Right kidney (tissue), 1 donor: ENCODE measurements around the gene CKB.

Source experiments
- DNase-seq: peaks from one replicate; pipeline ENCODE4 v3.0.0-alpha.2; 2016

CKB gene

GRCh38 chr14:103489621-103490020 lies 33.0 kb downstream of the CKB start:
- DNase-seq, result no peak

DNA sequence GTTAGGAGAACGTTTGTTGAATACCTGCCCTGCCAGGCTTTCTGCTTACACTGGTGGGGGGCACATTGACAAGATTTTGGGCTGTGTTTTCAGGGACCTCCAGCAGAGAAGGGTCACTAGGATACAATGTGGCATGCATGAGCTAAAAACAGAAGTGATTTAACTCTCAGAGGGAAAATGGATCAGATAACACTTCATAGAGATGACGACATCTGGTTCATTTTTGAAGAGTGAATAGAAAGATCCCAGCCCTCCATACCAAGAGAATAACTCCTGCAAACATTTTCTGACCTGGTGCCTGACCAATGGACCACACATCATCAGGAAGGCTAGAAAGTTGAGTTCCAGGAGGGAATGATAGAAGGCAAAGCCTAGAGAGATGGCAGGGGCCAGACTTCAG lies 33.7 kb downstream of the CKB start:
- DNase-seq, result no peak

GRCh38 chr14:103488071-103488470 lies 34.6 kb downstream of the CKB start:
- no peak for DNase-seq

DNA sequence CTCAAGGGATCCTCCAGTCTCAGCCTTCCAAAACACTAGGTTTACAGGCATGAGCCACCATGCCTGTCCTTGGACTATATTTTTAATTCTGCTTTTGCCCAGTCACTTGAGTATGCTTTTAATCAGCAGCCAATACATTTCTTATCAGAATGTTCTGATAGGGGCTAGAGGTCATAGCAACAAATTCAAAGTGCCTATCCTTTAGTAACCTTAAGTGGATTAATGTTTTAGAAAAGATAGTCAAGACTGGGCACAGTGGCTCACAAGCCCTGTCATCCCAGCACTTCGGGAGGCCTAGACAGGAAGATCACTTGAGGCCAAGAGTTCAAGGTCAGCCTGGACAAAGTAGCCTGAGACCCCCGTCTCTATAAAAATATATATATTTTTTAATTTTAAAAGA lies 37.1 kb downstream of the CKB start:
- DNase-seq, result no peak

GRCh38 chr14:103483600-103483999 lies 39.0 kb downstream of the CKB start:
- DNase-seq, result no peak

DNA sequence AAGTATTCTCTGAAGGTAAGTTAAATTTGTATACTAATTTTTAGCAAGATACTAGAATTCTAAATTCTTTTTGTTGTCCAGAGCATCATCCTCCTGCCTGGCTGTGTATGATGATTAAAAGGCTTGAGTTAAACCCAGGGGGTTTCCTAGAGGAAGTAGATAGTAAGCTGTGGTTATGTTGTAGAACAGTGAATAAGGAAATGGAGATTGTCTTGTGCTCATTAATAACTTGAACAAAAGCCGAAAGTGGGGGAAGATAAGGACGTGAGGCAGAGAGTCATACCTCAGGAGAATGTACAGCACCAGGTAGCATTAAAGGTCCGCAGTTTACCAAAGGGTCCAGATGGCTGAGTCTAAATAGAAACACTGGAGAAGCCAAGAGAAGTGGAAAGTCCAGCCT lies 42.0 kb downstream of the CKB start:
- no peak for DNase-seq

DNA sequence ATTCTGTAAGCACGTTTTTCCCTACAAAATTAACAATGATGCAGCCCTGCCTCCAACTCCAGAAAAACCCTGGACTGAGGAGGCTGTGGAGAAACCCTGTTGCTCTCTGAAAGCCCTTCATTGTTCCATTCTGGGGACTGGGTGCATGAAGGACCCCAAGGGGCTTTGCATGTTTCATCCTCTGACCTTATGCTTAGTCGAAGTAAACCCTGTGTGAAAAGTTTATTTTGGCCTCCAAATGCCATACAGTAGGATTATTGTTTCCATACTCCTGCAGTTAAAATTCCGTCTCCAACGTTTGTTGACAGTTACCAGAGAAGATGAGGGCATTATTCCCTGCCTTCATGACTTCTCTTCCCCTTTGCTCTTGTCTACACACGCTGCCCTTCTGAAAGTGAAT lies 46.0 kb downstream of the CKB start:
- DNase-seq, result no peak

DNA sequence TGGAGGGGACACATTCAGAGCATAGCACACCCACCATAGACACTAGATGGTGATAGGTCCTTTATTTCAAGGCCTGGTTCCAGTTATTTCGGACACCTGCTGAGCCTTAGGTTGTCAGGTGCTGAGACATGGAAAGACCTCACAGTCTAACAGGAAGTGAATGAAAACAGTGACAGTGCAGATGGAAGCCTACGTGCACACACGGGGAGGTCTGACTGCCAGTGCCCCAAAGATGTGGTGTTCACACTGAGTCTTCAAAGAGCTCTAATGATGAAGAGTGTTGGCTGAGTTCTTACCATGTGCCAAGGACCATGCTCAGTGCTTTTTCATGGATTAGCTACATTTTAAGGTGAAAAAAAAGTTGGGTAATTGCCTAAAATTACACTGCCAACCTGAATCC lies 46.6 kb downstream of the CKB start:
- DNase-seq, result no peak

GRCh38 chr14:103474893-103475292 lies 47.7 kb downstream of the CKB start:
- DNase-seq, result no peak

GRCh38 chr14:103472939-103473338 lies 49.7 kb downstream of the CKB start:
- DNase-seq, result no peak
